ENCODE data around the gene SENP6. TPM values are rescaled to one million over a fixed set of nuclear protein-coding genes. Genes with fewer than 3 reads are reported as not detected.

Gene SENP6
- total and polyA plus RNA-seq, 9 of the 15 experiments (the other 6 are each of a cell fraction or from before 2014, with no cell fraction given), result 11.1 to 79.4 (median 46.8) TPM

- TF ChIP-seq SFPQ (IDR thresholded peaks at IDR 0.05; ENCODE audit: low read depth, low read length) (no peak), COPS2 (conservative IDR thresholded peaks at IDR 0.05) (no peak), RBM25 (IDR thresholded peaks at IDR 0.05; ENCODE audit: low read depth, low read length, severe bottlenecking) (peak; percentile 48), BCLAF1 (IDR thresholded peaks at IDR 0.05; ENCODE audit: borderline replicate concordance in 1 of 2, control insufficient read depth in 1 of 2, low read depth in 2 of 2, low read length in 1 of 2) (no peak), EP400 (IDR thresholded peaks at IDR 0.05) (no peak), GATAD2B (IDR thresholded peaks at IDR 0.05; ENCODE audit: borderline replicate concordance) (no peak), ZSCAN29 (IDR thresholded peaks at IDR 0.05) (no peak), ZNF609 (CRISPR knock-in tag; IDR thresholded peaks at IDR 0.05; ENCODE audit: borderline replicate concordance) (no peak), ZBTB9 (CRISPR knock-in tag; IDR thresholded peaks at IDR 0.05) (no peak), SIN3B (IDR thresholded peaks at IDR 0.05; ENCODE audit: low read depth) (no peak), ADNP (tag; IDR thresholded peaks at IDR 0.05) (no peak), RBM14 (IDR thresholded peaks at IDR 0.05; ENCODE audit: borderline replicate concordance, insufficient read depth, low read depth, low read length) (no peak), ETS1 (conservative IDR thresholded peaks at IDR 0.05; ENCODE audit: control insufficient read depth, low read depth, low read length) (no peak), DDX20 (tag; IDR thresholded peaks at IDR 0.05; ENCODE audit: low read depth) (no peak)
Measured at GRCh38 chr6:75608304-75608703, 6.6 kb downstream of the SENP6 start (continued).

Measured in K562 (cell line).